HepG2 (cell line): Measurements from ENCODE around the gene DNAJA3. TPM values are rescaled to one million over a fixed set of nuclear protein-coding genes. Genes with fewer than 3 reads are reported as not detected.

Experiments used
- ATAC-seq: fragments of 200-7000 bp; cut with Tn5 transposase; 3 replicates; pipeline ENCODE4 v1.9.1; 2020; ENCODE audit warnings: mild to moderate bottlenecking, moderate library complexity
- BruUV-seq: library from RNA; stranded (reverse); fragments of 400-500 nt; replicated peaks from 2 replicates; lab custom pipeline; 2021; lab: Mats Ljungman, UMichigan
- CTCF ChIA-PET: fragments of 300-600 bp; formaldehyde crosslinking; extraction: SDS; loops from one replicate; lab custom pipeline; 2021; ENCODE audit warnings: low total read pairs, inconsistent platforms, low intra/inter-chr PET ratio; lab: Yijun Ruan, JAX
- POLR2A ChIA-PET: fragments of 350-600 bp; sonication (Branson Sonifier 250); formaldehyde crosslinking; loops from one replicate; lab custom pipeline; 2020; ENCODE audit warnings: antibody characterized with exemption, inconsistent platforms; lab: Yijun Ruan, JAX
- DNase-seq: peaks from one replicate; pipeline ENCODE4 v3.0.0-alpha.2; 2015; ENCODE audit warnings: low spot score
- FAIRE-seq: peaks from 3 replicates; lab custom pipeline; 2011; peaks lifted over from hg19 to GRCh38; lab: Jason Lieb, UNC
- H2AFZ ChIP-seq: one replicate; pipeline ENCODE4 v1.6.1; 2011; ENCODE audit warnings: low read length, inconsistent platforms
- H3K27ac ChIP-seq: fragments of 300-600 bp; 3 replicates; pipeline ENCODE4 v1.8.0; 2011; ENCODE audit warnings: mixed run types, mild to moderate bottlenecking, mixed read lengths, low read length, inconsistent platforms; ENCODE audit not compliant: insufficient read depth; ENCODE audit errors: extremely low read length
- H3K27me3 ChIP-seq, 2 experiments: fragments of 200-600 bp in 1 of 2; 2 replicates in 1 of 2; 3 replicates in 1 of 2; pipeline versions ENCODE4 v1.6.0 to v1.8.0; 2011; ENCODE audit warnings: low read length in 2 of 2, mild to moderate bottlenecking in 2 of 2, moderate library complexity in 2 of 2, inconsistent platforms in 1 of 2; ENCODE audit not compliant: insufficient read depth in 2 of 2, control insufficient read depth in 1 of 2
- H3K36me3 ChIP-seq, 2 experiments: fragments of 200-600 bp in 1 of 2; replicated peaks in 1 of 2; 2 replicates in 1 of 2; 3 replicates in 1 of 2; pipeline versions ENCODE4 v1.5.1 to v1.8.0; 2011; ENCODE audit warnings: low read length in 2 of 2, inconsistent platforms in 1 of 2; ENCODE audit not compliant: insufficient read depth in 2 of 2, control insufficient read depth in 1 of 2
- H3K4me1 ChIP-seq: 2 replicates; pipeline ENCODE4 v1.5.1; 2012; ENCODE audit warnings: low read length, inconsistent platforms; ENCODE audit not compliant: insufficient read depth
- H3K4me2 ChIP-seq: 2 replicates; pipeline ENCODE4 v1.6.0; 2011; ENCODE audit warnings: low read depth, low read length, inconsistent platforms
- H3K4me3 ChIP-seq, 3 experiments: fragments of 200-600 bp in 1 of 3; sonication (generic), shearing (Covaris generic) in 1 of 3; replicated peaks in 1 of 3; 2 replicates each; pipeline ENCODE4 v1.5.1; 2011 to 2016; ENCODE audit warnings: low read length in 3 of 3, inconsistent platforms in 2 of 3, low read depth in 2 of 3, mild to moderate bottlenecking in 2 of 3, control low read depth in 1 of 3, mixed read lengths in 1 of 3; ENCODE audit not compliant: insufficient read depth in 1 of 3
- H3K79me2 ChIP-seq: one replicate; pipeline ENCODE4 v1.6.1; 2011; ENCODE audit warnings: low read length, inconsistent platforms; ENCODE audit not compliant: insufficient read depth
- H3K9ac ChIP-seq: 2 replicates; pipeline ENCODE4 v1.6.0; 2011; ENCODE audit warnings: mild to moderate bottlenecking, low read depth, low read length, inconsistent platforms; ENCODE audit not compliant: insufficient read depth
- H3K9me3 ChIP-seq: 2 replicates; pipeline ENCODE4 v1.5.1; 2012; ENCODE audit warnings: mild to moderate bottlenecking, low read length
- H4K20me1 ChIP-seq: 2 replicates; pipeline ENCODE4 v1.6.0; 2011; ENCODE audit warnings: inconsistent platforms, mild to moderate bottlenecking, low read length, moderate library complexity; ENCODE audit not compliant: insufficient read depth
- FOXJ3 ChIP-seq: sonication (generic); formaldehyde crosslinking; IDR thresholded peaks from 2 replicates; pipeline ENCODE4 v1.4.0; 2020; ENCODE audit warnings: missing genetic modification reagents, mild to moderate bottlenecking, borderline replicate concordance
- HDAC1 ChIP-seq: sonication (generic); formaldehyde crosslinking; IDR thresholded peaks from 2 replicates; pipeline ENCODE4 v1.5.1; 2020; ENCODE audit warnings: mild to moderate bottlenecking, missing genetic modification reagents
- KLF6 ChIP-seq: IDR thresholded peaks from 2 replicates; pipeline ENCODE4 v1.8.0; 2016; ENCODE audit warnings: missing biosample characterization, missing genetic modification reagents
- MIER2 ChIP-seq: IDR thresholded peaks from 2 replicates; pipeline ENCODE4 v1.6.1; 2016; ENCODE audit warnings: missing biosample characterization, missing genetic modification reagents
- MTF1 ChIP-seq: sonication (generic); formaldehyde crosslinking; IDR thresholded peaks from 2 replicates; pipeline ENCODE4 v1.5.0; 2020; ENCODE audit warnings: missing genetic modification reagents
- PRMT3 ChIP-seq: sonication (generic); formaldehyde crosslinking; IDR thresholded peaks from 2 replicates; pipeline ENCODE4 v1.8.1; 2022; ENCODE audit warnings: low read depth, mild to moderate bottlenecking, moderate library complexity, missing genetic modification reagents, borderline replicate concordance
- RFX3 ChIP-seq: IDR thresholded peaks from 2 replicates; pipeline ENCODE4 v1.6.1; 2016; ENCODE audit warnings: missing biosample characterization, missing genetic modification reagents
- RFXAP ChIP-seq: sonication (generic); formaldehyde crosslinking; IDR thresholded peaks from 2 replicates; pipeline ENCODE4 v1.4.0; 2020; ENCODE audit warnings: missing genetic modification reagents, borderline replicate concordance
- XBP1 ChIP-seq: sonication (generic); formaldehyde crosslinking; IDR thresholded peaks from 2 replicates; pipeline ENCODE4 v1.5.0; 2020; ENCODE audit warnings: missing genetic modification reagents
- ZBTB33 ChIP-seq: sonication (generic); formaldehyde crosslinking; IDR thresholded peaks from 2 replicates; pipeline ENCODE4 v1.4.0; 2020; ENCODE audit warnings: missing genetic modification reagents
- ZNF441 ChIP-seq: sonication (generic); formaldehyde crosslinking; IDR thresholded peaks from 2 replicates; pipeline ENCODE4 v1.7.0; 2021; ENCODE audit warnings: missing genetic modification reagents, borderline replicate concordance
- ZSCAN12 ChIP-seq: sonication (generic); formaldehyde crosslinking; IDR thresholded peaks from 2 replicates; pipeline ENCODE4 v1.9.0; 2021; ENCODE audit warnings: mild to moderate bottlenecking, missing genetic modification reagents
- WGBS: methylation state at CpG from one replicate; pipeline ENCODE4 v1.1.6; 2017; ENCODE audit warnings: low lambda C conversion rate; 5-methylcytosine and 5-hydroxymethylcytosine counted together
- in situ Hi-C: cut with HindIII; loops from 2 replicates; pipeline ENCODE4 v1.10.0; 2017; ENCODE audit warnings: low pct_unique_long_range_greater_than_20kb; ENCODE audit not compliant: extremely low pct_ligation_motif_present
- intact Hi-C: fragments of 100-400 bp; cut with micrococcal nuclease; formaldehyde crosslinking; loops from one replicate; pipeline ENCODE4 v1.10.0; 2022; ENCODE audit not compliant: unreplicated experiment
- polyA plus RNA-seq, 8 experiments: library from polyadenylated mRNA; depleted of rRNA in 3 of 8; stranded (reverse) in 7 of 8; unstranded in 1 of 8; fragments of >200 nt; fragmentation: Illumina TruSeq in 4 of 8; extraction: Trizol in 4 of 8; gene quantifications; 2 replicates each; pipeline versions ENCODE4 v1.2.1 to v1.2.3, GENCODE V29; 2011 to 2016; ENCODE audit warnings: low read depth in 4 of 8, missing spikeins in 1 of 8, mixed read lengths in 1 of 8; ENCODE audit not compliant: insufficient read depth in 1 of 8
- total RNA-seq, 5 experiments: library from RNA; depleted of rRNA; stranded (reverse); fragments of >200 nt; fragmentation: Illumina TruSeq; extraction: Trizol; gene quantifications; 2 replicates each; pipeline ENCODE4 v1.2.3, GENCODE V29; 2016; ENCODE audit warnings: low read depth in 1 of 5
- TF ChIP-seq, protein P1 (sequence below): sonication (generic); formaldehyde crosslinking; IDR thresholded peaks from 2 replicates; pipeline ENCODE4 v1.5.0; 2020; ENCODE audit warnings: mild to moderate bottlenecking, missing genetic modification reagents
- TF ChIP-seq, protein P2 (sequence below): sonication (generic); formaldehyde crosslinking; IDR thresholded peaks from 2 replicates; pipeline ENCODE4 v1.8.0; 2022; ENCODE audit warnings: low read depth, missing genetic modification reagents
- TF ChIP-seq, protein P3 (sequence below), 2 experiments: sonication (generic) in 1 of 2; formaldehyde crosslinking in 1 of 2; IDR thresholded peaks; 2 replicates each; pipeline versions ENCODE4 v1.4.0 to v1.6.1; 2018 to 2020; ENCODE audit warnings: missing genetic modification reagents in 2 of 2, borderline replicate concordance in 1 of 2, low read depth in 1 of 2, mild to moderate bottlenecking in 1 of 2, missing biosample characterization in 1 of 2

The DNAJA3 gene
- total and polyA plus RNA-seq, 2 of the 13 experiments (the other 11 are each of a cell fraction or from before 2014, with no cell fraction given): 77.0 to 83.3 TPM

DNA sequence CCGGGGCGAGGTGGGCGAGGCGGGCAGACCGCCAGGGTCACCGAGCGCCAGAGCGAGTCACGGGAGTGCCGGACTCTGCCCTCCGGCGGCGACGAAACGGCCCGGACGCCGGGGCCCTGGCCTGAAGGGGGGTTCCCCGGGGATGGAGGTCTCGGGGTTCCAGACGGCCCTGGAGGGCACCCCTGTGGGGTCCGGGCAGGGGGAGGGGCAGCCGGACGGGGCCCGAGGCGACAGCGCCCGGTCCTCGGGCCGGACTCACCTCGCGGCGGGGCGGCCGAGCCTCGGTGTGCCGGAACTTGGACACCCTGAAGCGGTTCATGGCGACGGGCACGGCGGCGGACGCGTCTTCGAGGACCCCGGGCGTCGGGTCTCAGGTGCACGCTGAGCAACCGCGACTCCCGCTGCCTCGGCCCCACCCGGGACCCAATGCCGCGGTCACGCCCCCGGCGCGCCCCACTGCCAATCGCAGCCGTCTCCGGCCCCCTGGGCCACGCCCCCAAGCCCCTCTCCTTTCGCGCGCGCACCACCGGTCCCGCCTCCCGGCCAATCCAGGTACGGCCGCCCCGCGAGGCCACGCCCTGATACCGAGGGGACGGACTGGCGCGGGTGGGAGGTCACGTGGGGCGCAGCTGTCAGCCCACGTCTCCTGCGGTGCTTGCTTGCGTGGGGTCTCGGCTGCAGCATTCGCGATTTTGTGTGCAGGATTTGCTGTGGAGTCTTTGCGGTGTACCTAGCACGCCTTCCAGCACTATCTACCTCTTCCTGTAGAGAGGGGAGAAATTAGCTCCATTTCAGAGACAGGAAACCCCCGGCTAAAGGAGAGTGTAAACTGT, 9.3 kb upstream of the DNAJA3 start, which contains the start of gene CORO7:
CORO7 (minus strand) TSS at position 397 of the 833 bp plus-strand sequence; CDS start at position 319, 78 bp downstream.
- POLR2A ChIA-PET: interaction anchor here (0.6 to 1.8 kb wide), 12 partner anchors 10 to 145 kb away, joined by 3 to 12 read pairs (median 4); partner anchors contain the start of genes DNAJA3, HMOX2 and TFAP4
- TF ChIP-seq ZNF441 (CRISPR knock-in tag): no peak
- peak; percentile 66; the same call in 1 of the 2 replicates for TF ChIP-seq ZSCAN12 (CRISPR knock-in tag)
- no peak for TF ChIP-seq MTF1 (CRISPR knock-in tag)
- no peak; the same call in 1 of the 2 replicates for TF ChIP-seq RFXAP
- TF ChIP-seq ZBTB33 (CRISPR knock-in tag): no peak
- 0 out of 2 replicates have a peak, but pooled peaks have one; percentile 30 for TF ChIP-seq KLF6 (CRISPR knock-in tag)
- TF ChIP-seq, protein P1, sequence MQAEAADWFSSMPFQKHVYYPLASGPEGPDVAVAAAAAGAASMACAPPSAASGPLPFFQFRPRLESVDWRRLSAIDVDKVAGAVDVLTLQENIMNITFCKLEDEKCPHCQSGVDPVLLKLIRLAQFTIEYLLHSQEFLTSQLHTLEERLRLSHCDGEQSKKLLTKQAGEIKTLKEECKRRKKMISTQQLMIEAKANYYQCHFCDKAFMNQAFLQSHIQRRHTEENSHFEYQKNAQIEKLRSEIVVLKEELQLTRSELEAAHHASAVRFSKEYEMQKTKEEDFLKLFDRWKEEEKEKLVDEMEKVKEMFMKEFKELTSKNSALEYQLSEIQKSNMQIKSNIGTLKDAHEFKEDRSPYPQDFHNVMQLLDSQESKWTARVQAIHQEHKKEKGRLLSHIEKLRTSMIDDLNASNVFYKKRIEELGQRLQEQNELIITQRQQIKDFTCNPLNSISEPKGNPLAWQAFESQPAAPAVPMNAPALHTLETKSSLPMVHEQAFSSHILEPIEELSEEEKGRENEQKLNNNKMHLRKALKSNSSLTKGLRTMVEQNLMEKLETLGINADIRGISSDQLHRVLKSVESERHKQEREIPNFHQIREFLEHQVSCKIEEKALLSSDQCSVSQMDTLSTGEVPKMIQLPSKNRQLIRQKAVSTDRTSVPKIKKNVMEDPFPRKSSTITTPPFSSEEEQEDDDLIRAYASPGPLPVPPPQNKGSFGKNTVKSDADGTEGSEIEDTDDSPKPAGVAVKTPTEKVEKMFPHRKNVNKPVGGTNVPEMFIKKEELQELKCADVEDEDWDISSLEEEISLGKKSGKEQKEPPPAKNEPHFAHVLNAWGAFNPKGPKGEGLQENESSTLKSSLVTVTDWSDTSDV (CRISPR knock-in tag): 0 out of 2 replicates have a peak, but pooled peaks have one; percentile 26
- TF ChIP-seq, protein P2, sequence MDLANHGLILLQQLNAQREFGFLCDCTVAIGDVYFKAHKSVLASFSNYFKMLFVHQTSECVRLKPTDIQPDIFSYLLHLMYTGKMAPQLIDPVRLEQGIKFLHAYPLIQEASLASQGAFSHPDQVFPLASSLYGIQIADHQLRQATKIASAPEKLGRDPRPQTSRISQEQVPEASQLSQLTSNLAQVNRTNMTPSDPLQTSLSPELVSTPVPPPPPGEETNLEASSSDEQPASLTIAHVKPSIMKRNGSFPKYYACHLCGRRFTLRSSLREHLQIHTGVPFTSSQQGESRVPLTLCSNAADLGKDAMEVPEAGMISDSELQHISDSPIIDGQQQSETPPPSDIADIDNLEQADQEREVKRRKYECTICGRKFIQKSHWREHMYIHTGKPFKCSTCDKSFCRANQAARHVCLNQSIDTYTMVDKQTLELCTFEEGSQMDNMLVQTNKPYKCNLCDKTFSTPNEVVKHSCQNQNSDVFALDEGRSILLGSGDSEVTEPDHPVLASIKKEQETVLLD (CRISPR knock-in tag): no peak
- TF ChIP-seq PRMT3 (CRISPR knock-in tag): no peak
- no peak for TF ChIP-seq FOXJ3 (CRISPR knock-in tag)
- no peak for TF ChIP-seq MIER2 (CRISPR knock-in tag)
- TF ChIP-seq HDAC1 (CRISPR knock-in tag): peak; percentile 79
- no peak for TF ChIP-seq XBP1 (CRISPR knock-in tag)
- no peak for TF ChIP-seq RFX3 (CRISPR knock-in tag)
- TF ChIP-seq, protein P3, sequence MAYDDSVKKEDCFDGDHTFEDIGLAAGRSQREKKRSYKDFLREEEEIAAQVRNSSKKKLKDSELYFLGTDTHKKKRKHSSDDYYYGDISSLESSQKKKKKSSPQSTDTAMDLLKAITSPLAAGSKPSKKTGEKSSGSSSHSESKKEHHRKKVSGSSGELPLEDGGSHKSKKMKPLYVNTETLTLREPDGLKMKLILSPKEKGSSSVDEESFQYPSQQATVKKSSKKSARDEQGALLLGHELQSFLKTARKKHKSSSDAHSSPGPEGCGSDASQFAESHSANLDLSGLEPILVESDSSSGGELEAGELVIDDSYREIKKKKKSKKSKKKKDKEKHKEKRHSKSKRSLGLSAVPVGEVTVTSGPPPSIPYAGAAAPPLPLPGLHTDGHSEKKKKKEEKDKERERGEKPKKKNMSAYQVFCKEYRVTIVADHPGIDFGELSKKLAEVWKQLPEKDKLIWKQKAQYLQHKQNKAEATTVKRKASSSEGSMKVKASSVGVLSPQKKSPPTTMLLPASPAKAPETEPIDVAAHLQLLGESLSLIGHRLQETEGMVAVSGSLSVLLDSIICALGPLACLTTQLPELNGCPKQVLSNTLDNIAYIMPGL (CRISPR knock-in tag; IDR thresholded peaks at IDR 0.05; ENCODE audit: borderline replicate concordance in 1 of 2, low read depth in 1 of 2): no peak; a peak in 1 of 4 replicates

More for the DNA sequence above, 9.3 kb upstream of the DNAJA3 start, which contains the start of gene CORO7:
- DNase-seq (peak; percentile 80), FAIRE-seq (peak; percentile 47), ATAC-seq (peak; percentile 92)
- Histone ChIP-seq H4K20me1 (no peaks in the 10 kb centered on the region), H3K79me2 (peaks cover 14% of the 10 kb centered on the region), H3K27ac (peak within 1 kb of the TSS; percentile 65), H3K27me3 (no peaks in the 10 kb centered on the region; a peak in 1 of 5 replicates), H3K4me3 (peak within 1 kb of the TSS; percentile 62 to 84 (median 83)), H3K4me2 (peak within 1 kb of the TSS; percentile 100), H3K4me1 (peaks cover 36% of the 10 kb centered on the region), H3K9me3 (no peaks in the 10 kb centered on the region), H2AFZ (peak within 1 kb of the TSS; percentile 70), H3K9ac (peak within 1 kb of the TSS; percentile 80), H3K36me3 (peaks cover 0 to 2% of the 10 kb centered on the region in 2 experiments; a peak in 2 of 5 replicates)
- BruUV-seq: no TSS peak
- under 1% methylated on average over 18 of the region's 92 CpGs for WGBS
- CTCF ChIA-PET: no interaction called here
- intact Hi-C loops (no loop called here), in situ Hi-C loops (no loop called here)
